Measurements from ENCODE around the gene FUT1. TPM values are rescaled to one million over a fixed set of nuclear protein-coding genes. Genes with fewer than 3 reads are reported as not detected.

The FUT1 gene
- total RNA-seq, 4 donors from 2014 or later, result 2.2 to 7.1 (median 5.3) TPM

GRCh38 chr19:48760504-48761205 lies 8.2 kb upstream of the FUT1 start:
- ATAC-seq (ENCODE audit: low FRiP score) (no peak), DNase-seq (ENCODE audit: low spot score) (no peak)
- TF ChIP-seq, protein P1, sequence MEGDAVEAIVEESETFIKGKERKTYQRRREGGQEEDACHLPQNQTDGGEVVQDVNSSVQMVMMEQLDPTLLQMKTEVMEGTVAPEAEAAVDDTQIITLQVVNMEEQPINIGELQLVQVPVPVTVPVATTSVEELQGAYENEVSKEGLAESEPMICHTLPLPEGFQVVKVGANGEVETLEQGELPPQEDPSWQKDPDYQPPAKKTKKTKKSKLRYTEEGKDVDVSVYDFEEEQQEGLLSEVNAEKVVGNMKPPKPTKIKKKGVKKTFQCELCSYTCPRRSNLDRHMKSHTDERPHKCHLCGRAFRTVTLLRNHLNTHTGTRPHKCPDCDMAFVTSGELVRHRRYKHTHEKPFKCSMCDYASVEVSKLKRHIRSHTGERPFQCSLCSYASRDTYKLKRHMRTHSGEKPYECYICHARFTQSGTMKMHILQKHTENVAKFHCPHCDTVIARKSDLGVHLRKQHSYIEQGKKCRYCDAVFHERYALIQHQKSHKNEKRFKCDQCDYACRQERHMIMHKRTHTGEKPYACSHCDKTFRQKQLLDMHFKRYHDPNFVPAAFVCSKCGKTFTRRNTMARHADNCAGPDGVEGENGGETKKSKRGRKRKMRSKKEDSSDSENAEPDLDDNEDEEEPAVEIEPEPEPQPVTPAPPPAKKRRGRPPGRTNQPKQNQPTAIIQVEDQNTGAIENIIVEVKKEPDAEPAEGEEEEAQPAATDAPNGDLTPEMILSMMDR (IDR thresholded peaks at IDR 0.05), result no peak

DNA sequence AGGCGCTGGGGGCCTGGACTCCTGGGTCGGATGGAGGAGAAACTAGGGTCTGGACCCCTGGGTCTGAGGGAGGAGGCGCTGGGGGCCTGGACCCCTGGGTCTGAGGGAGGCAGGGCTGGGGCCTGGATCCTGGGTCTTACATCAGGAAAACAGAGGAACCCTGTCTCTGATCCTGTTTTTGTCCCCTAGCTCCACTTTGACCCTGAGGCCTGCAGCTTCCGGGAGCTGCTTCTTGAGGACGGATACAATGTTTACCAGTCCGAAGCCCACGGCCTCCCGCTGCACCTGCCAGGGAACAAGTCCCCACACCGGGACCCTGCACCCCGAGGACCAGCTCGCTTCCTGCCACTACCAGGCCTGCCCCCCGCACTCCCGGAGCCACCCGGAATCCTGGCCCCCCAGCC lies 5.3 kb upstream of the FUT1 start:
- TF ChIP-seq, protein P1 (IDR thresholded peaks at IDR 0.05), result no peak
- ATAC-seq (ENCODE audit: low FRiP score) (no peak), DNase-seq (ENCODE audit: low spot score) (no peak)

- DNase-seq (ENCODE audit: low spot score) (no peak), ATAC-seq (ENCODE audit: low FRiP score) (no peak)
- TF ChIP-seq, protein P1 (IDR thresholded peaks at IDR 0.05), result no peak
These were observed 4.7 kb upstream of the FUT1 start for GRCh38 chr19:48757089-48757675.

- TF ChIP-seq, protein P1 (IDR thresholded peaks at IDR 0.05), result no peak
- no peak for ATAC-seq (ENCODE audit: low FRiP score)
- DNase-seq (ENCODE audit: low spot score), result no peak
These were observed 4.2 kb upstream of the FUT1 start for GRCh38 chr19:48756686-48757085.

GRCh38 chr19:48756212-48756611 lies 3.8 kb upstream of the FUT1 start:
- DNase-seq (ENCODE audit: low spot score) (no peak), ATAC-seq (ENCODE audit: low FRiP score) (no peak)
- TF ChIP-seq, protein P1 (IDR thresholded peaks at IDR 0.05), result no peak

- ATAC-seq (ENCODE audit: low FRiP score) (no peak), DNase-seq (ENCODE audit: low spot score) (no peak)
- TF ChIP-seq, protein P1 (IDR thresholded peaks at IDR 0.05), result no peak
These were observed 3.3 kb upstream of the FUT1 start for GRCh38 chr19:48755787-48756186.

- TF ChIP-seq, protein P1 (IDR thresholded peaks at IDR 0.05), result no peak
These were observed 2.7 kb upstream of the FUT1 start, which contains the start of gene FGF21 for GRCh38 chr19:48755084-48755641. Gene FGF21 (plus strand): TSS chr19:48755524. CDS start chr19:48756237, 713 bp downstream.

More at GRCh38 chr19:48755084-48755641, 2.7 kb upstream of the FUT1 start, which contains the start of gene FGF21:
- ATAC-seq (ENCODE audit: low FRiP score), result no peak
- no peak for DNase-seq (ENCODE audit: low spot score)
